ENCODE results near the gene PRKCB. TPM values are rescaled to one million over a fixed set of nuclear protein-coding genes. Genes with fewer than 3 reads are reported as not detected.

The PRKCB gene
- total RNA-seq, 2 experiments from 2014 or later = 21.0 to 51.6 TPM

GRCh38 chr16:24146518-24146917 is 310.7 kb downstream of the PRKCB start:
- no peaks in the 10 kb centered on the region for H3K79me2 ChIP-seq (ENCODE audit: insufficient read depth, low read depth, low read length)
- POLR2A ChIA-PET = no interaction called here
- H3K4me3 ChIP-seq (ENCODE audit: low read depth, low read length, poor library complexity, severe bottlenecking) = no peak overlapping the region
- H3K27ac ChIP-seq (ENCODE audit: low read depth, low read length, poor library complexity, severe bottlenecking) = no peak overlapping the region
- no peaks in the 10 kb centered on the region for H3K9me2 ChIP-seq (ENCODE audit: insufficient read depth, low read length)
- H3K36me3 ChIP-seq (ENCODE audit: insufficient read depth, low read length) = no peaks in the 10 kb centered on the region
- no TSS peak for BruUV-seq (replicated peaks)
- intact Hi-C loops (cut with micrococcal nuclease; ENCODE audit: unreplicated experiment) = no loop called here
- CTCF ChIA-PET (ENCODE audit: unreplicated experiment) = no interaction called here
- H4K20me1 ChIP-seq (ENCODE audit: insufficient read depth, low read length) = no peaks in the 10 kb centered on the region
- H3K9me3 ChIP-seq (ENCODE audit: low read length) = no peaks in the 10 kb centered on the region
- H3K4me2 ChIP-seq (ENCODE audit: low read length) = no peak overlapping the region
- no peak for TF ChIP-seq EZH2phosphoT487 (IDR thresholded peaks at IDR 0.05; ENCODE audit: borderline replicate concordance, low read depth, low read length)
- TF ChIP-seq, protein P1, sequence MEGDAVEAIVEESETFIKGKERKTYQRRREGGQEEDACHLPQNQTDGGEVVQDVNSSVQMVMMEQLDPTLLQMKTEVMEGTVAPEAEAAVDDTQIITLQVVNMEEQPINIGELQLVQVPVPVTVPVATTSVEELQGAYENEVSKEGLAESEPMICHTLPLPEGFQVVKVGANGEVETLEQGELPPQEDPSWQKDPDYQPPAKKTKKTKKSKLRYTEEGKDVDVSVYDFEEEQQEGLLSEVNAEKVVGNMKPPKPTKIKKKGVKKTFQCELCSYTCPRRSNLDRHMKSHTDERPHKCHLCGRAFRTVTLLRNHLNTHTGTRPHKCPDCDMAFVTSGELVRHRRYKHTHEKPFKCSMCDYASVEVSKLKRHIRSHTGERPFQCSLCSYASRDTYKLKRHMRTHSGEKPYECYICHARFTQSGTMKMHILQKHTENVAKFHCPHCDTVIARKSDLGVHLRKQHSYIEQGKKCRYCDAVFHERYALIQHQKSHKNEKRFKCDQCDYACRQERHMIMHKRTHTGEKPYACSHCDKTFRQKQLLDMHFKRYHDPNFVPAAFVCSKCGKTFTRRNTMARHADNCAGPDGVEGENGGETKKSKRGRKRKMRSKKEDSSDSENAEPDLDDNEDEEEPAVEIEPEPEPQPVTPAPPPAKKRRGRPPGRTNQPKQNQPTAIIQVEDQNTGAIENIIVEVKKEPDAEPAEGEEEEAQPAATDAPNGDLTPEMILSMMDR (conservative IDR thresholded peaks at IDR 0.05; ENCODE audit: low read length) = no peak
- H2AFZ ChIP-seq (ENCODE audit: low read length) = no peak overlapping the region
- no peak for DNase-seq (ENCODE audit: low spot score)
- no peaks in the 10 kb centered on the region for H3K4me1 ChIP-seq (ENCODE audit: insufficient read depth, low read length, poor library complexity, severe bottlenecking)

GRCh38 chr16:24149102-24149501 is 313.3 kb downstream of the PRKCB start:
- DNase-seq (ENCODE audit: low spot score) = no peak
- H4K20me1 ChIP-seq (ENCODE audit: insufficient read depth, low read length) = no peaks in the 10 kb centered on the region
- H3K27ac ChIP-seq (ENCODE audit: low read depth, low read length, poor library complexity, severe bottlenecking) = no peak overlapping the region
- H3K9me2 ChIP-seq (ENCODE audit: insufficient read depth, low read length) = no peaks in the 10 kb centered on the region
- POLR2A ChIA-PET = no interaction called here
- no peak overlapping the region for H3K4me2 ChIP-seq (ENCODE audit: low read length)
- H3K4me3 ChIP-seq (ENCODE audit: low read depth, low read length, poor library complexity, severe bottlenecking) = no peak overlapping the region
- no peaks in the 10 kb centered on the region for H3K36me3 ChIP-seq (ENCODE audit: insufficient read depth, low read length)
- H3K4me1 ChIP-seq (ENCODE audit: insufficient read depth, low read length, poor library complexity, severe bottlenecking) = no peaks in the 10 kb centered on the region
- intact Hi-C loops (cut with micrococcal nuclease; ENCODE audit: unreplicated experiment) = no loop called here
- CTCF ChIA-PET (ENCODE audit: unreplicated experiment) = no interaction called here
- BruUV-seq (replicated peaks) = no TSS peak
- H2AFZ ChIP-seq (ENCODE audit: low read length) = no peak overlapping the region
- TF ChIP-seq, protein P1 (conservative IDR thresholded peaks at IDR 0.05; ENCODE audit: low read length) = no peak
- no peak for TF ChIP-seq EZH2phosphoT487 (IDR thresholded peaks at IDR 0.05; ENCODE audit: borderline replicate concordance, low read depth, low read length)
- no peaks in the 10 kb centered on the region for H3K79me2 ChIP-seq (ENCODE audit: insufficient read depth, low read depth, low read length)
- no peaks in the 10 kb centered on the region for H3K9me3 ChIP-seq (ENCODE audit: low read length)

DNA sequence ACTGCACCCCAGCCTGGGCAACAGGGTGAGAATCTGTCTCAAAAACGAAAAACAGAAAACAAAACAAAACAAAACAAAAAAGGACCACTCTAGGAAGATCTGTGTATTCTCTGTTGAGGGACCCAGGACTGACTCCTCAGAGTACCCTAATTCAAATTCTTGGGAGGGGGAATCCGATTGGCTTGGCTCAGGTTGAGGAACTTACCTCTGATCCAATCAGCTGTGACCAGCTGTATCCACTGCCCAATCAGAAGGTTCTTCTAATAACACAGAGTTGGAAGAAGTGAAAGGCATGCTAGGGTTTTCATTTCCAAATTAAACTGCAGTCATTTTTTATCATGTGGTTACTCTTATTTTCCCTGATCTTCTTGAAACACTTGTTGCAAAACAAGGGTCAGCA is 314.5 kb downstream of the PRKCB start:
- no peak overlapping the region for H2AFZ ChIP-seq (ENCODE audit: low read length)
- no peak overlapping the region for H3K4me2 ChIP-seq (ENCODE audit: low read length)
- POLR2A ChIA-PET = no interaction called here
- no peaks in the 10 kb centered on the region for H3K36me3 ChIP-seq (ENCODE audit: insufficient read depth, low read length)
- intact Hi-C loops (cut with micrococcal nuclease; ENCODE audit: unreplicated experiment) = no loop called here
- no peaks in the 10 kb centered on the region for H3K9me3 ChIP-seq (ENCODE audit: low read length)
- H3K4me3 ChIP-seq (ENCODE audit: low read depth, low read length, poor library complexity, severe bottlenecking) = no peak overlapping the region
- BruUV-seq (replicated peaks) = no TSS peak
- TF ChIP-seq, protein P1 (conservative IDR thresholded peaks at IDR 0.05; ENCODE audit: low read length) = no peak
- TF ChIP-seq EZH2phosphoT487 (IDR thresholded peaks at IDR 0.05; ENCODE audit: borderline replicate concordance, low read depth, low read length) = no peak
- no peaks in the 10 kb centered on the region for H3K9me2 ChIP-seq (ENCODE audit: insufficient read depth, low read length)
- no peaks in the 10 kb centered on the region for H3K79me2 ChIP-seq (ENCODE audit: insufficient read depth, low read depth, low read length)
- CTCF ChIA-PET (ENCODE audit: unreplicated experiment) = no interaction called here
- no peaks in the 10 kb centered on the region for H4K20me1 ChIP-seq (ENCODE audit: insufficient read depth, low read length)
- DNase-seq (ENCODE audit: low spot score) = no peak
- H3K4me1 ChIP-seq (ENCODE audit: insufficient read depth, low read length, poor library complexity, severe bottlenecking) = no peaks in the 10 kb centered on the region
- no peak overlapping the region for H3K27ac ChIP-seq (ENCODE audit: low read depth, low read length, poor library complexity, severe bottlenecking)

Data from OCI-LY7 (cell line).